Progenitor cell of endocrine pancreas (in vitro differentiated cells): ENCODE results near the gene PRIM2. TPM values are rescaled to one million over a fixed set of nuclear protein-coding genes. Genes with fewer than 3 reads are reported as not detected.

Source experiments
- DNase-seq: peaks from one replicate; pipeline ENCODE4 v3.0.0; 2021; ENCODE audit warnings: low spot score; ENCODE audit not compliant: unreplicated experiment
- H3K27ac Mint-ChIP-seq: 2 replicates; pipeline ENCODE4 v1.8.0; 2021; ENCODE audit warnings: mild to moderate bottlenecking, moderate library complexity, mixed read lengths
- H3K27me3 Mint-ChIP-seq: 2 replicates; pipeline ENCODE4 v1.8.0; 2021; ENCODE audit warnings: mixed read lengths
- H3K36me3 Mint-ChIP-seq: 2 replicates; pipeline ENCODE4 v1.8.0; 2022; ENCODE audit warnings: mixed read lengths; ENCODE audit not compliant: insufficient read depth
- H3K4me1 Mint-ChIP-seq: 2 replicates; pipeline ENCODE4 v1.8.0; 2021; ENCODE audit warnings: low read depth, mixed read lengths
- H3K4me3 Mint-ChIP-seq: 2 replicates; pipeline ENCODE4 v1.8.0; 2021; ENCODE audit warnings: low read depth, mild to moderate bottlenecking, moderate library complexity, mixed read lengths
- H3K9me3 Mint-ChIP-seq: 2 replicates; pipeline ENCODE4 v1.8.0; 2021; ENCODE audit warnings: low read depth, mixed read lengths
- total RNA-seq: library from RNA; stranded (reverse); gene quantifications from 2 replicates; pipeline ENCODE4 v1.2.1, GENCODE V29; 2021
- TF ChIP-seq, protein P1 (sequence below): fragments of 200-600 bp; sonication (generic); IDR thresholded peaks from one replicate; pipeline ENCODE4 v1.5.0; 2021; ENCODE audit warnings: antibody characterized with exemption, mild to moderate bottlenecking; ENCODE audit not compliant: unreplicated experiment

Gene PRIM2
- total RNA-seq, 1 donor from 2014 or later = 26.2 TPM

DNA sequence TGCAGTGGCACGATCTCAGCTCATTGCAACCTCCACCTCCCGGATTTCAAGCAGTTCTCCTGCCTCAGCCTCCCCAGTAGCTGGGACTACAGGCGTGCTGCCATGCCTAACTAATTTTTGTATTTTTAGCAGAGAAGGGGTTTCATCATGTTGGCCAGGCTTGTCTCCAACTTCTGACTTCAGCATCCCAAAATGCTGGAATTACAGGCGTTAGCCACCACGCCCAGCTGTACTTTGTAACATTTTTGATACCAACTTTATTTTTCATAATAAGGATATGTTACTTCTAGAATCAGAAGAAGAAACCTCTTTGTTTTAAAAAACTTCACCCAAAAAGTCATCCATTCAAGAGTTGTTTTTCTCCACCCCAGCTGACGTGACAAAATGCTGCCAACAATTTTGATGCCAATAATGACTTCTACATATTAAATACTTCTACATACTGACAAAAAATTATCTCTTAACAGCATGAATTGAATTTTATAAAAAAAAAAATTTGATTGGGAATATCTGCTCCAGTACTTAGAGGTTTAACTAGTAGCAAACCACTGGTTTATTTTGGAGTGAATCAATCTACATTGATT is 22.5 kb upstream of the PRIM2 start:
- H3K9me3 Mint-ChIP-seq = peaks cover 13% of the 10 kb centered on the region
- TF ChIP-seq, protein P1, sequence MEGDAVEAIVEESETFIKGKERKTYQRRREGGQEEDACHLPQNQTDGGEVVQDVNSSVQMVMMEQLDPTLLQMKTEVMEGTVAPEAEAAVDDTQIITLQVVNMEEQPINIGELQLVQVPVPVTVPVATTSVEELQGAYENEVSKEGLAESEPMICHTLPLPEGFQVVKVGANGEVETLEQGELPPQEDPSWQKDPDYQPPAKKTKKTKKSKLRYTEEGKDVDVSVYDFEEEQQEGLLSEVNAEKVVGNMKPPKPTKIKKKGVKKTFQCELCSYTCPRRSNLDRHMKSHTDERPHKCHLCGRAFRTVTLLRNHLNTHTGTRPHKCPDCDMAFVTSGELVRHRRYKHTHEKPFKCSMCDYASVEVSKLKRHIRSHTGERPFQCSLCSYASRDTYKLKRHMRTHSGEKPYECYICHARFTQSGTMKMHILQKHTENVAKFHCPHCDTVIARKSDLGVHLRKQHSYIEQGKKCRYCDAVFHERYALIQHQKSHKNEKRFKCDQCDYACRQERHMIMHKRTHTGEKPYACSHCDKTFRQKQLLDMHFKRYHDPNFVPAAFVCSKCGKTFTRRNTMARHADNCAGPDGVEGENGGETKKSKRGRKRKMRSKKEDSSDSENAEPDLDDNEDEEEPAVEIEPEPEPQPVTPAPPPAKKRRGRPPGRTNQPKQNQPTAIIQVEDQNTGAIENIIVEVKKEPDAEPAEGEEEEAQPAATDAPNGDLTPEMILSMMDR = no peak
- no peaks in the 10 kb centered on the region for H3K27me3 Mint-ChIP-seq
- H3K36me3 Mint-ChIP-seq = no peaks in the 10 kb centered on the region
- no peaks in the 10 kb centered on the region for H3K4me1 Mint-ChIP-seq
- no peak overlapping the region for H3K27ac Mint-ChIP-seq
- no peak for DNase-seq
- no peak overlapping the region for H3K4me3 Mint-ChIP-seq

DNA sequence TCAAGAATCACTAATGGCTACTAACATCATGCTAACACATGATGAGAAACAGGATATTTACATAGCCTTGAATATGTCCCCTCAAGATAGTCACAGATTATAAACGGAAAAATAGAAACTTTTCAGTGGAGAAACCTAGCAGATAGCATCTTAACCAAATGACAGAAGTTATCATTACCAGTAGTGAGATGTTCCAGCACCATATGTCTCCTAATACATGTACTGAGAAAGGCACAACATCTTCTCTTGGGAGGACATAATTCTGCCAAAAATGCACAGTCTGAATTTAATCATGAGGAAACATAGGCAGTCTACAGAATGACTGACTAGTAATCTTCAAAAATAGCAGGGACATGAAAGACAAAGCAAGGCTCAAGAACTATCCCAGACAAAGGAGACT is 19.9 kb upstream of the PRIM2 start:
- TF ChIP-seq, protein P1 = no peak
- H3K4me1 Mint-ChIP-seq = no peaks in the 10 kb centered on the region
- no peak for DNase-seq
- H3K36me3 Mint-ChIP-seq = no peaks in the 10 kb centered on the region
- H3K4me3 Mint-ChIP-seq = no peak overlapping the region
- peaks cover 3% of the 10 kb centered on the region for H3K9me3 Mint-ChIP-seq
- H3K27ac Mint-ChIP-seq = no peak overlapping the region
- H3K27me3 Mint-ChIP-seq = no peaks in the 10 kb centered on the region

DNA sequence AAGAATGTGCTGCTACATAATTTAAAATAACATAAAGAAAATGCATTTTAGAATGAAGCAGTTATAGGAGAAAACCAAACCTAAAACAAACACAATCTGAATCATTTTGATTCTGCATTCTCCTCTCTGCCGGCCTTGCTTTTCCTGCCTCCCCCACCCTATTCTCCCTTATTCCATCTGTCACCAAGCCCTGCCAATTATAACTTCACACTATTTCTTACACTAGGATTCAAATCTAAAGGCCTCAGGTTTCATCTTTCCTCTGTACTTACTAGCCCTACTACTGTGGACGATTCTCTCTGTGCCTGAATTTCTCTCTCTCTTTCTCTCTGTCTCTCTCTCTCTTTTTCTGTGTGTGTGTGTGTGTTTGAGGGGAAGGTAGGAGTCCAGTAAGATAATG is 18.7 kb upstream of the PRIM2 start:
- no peak overlapping the region for H3K4me3 Mint-ChIP-seq
- H3K27ac Mint-ChIP-seq = no peak overlapping the region
- TF ChIP-seq, protein P1 = no peak
- H3K36me3 Mint-ChIP-seq = no peaks in the 10 kb centered on the region
- H3K27me3 Mint-ChIP-seq = no peaks in the 10 kb centered on the region
- no peak for DNase-seq
- H3K9me3 Mint-ChIP-seq = no peaks in the 10 kb centered on the region
- H3K4me1 Mint-ChIP-seq = no peaks in the 10 kb centered on the region

DNA sequence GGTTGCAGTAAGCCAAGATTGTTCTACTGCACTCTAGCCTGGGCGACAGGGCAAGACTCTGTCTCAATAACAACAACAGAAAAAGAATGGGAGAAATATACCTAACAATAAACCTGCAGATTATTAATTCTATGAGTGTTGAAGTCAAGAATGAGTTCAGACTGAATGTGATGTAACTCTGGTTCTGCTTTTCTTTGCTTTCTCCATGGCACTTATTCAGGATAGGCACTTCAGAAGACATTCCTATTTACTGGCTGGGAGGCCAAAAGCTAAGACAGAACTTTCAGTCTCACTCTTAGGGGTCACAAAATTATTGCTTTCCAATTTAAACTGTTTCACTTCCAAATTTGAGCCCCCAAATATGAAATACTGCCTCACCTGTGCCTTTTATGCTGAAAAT is 15.7 kb upstream of the PRIM2 start:
- H3K36me3 Mint-ChIP-seq = no peaks in the 10 kb centered on the region
- TF ChIP-seq, protein P1 = no peak
- H3K4me1 Mint-ChIP-seq = no peaks in the 10 kb centered on the region
- no peaks in the 10 kb centered on the region for H3K27me3 Mint-ChIP-seq
- H3K27ac Mint-ChIP-seq = no peak overlapping the region
- no peak overlapping the region for H3K4me3 Mint-ChIP-seq
- H3K9me3 Mint-ChIP-seq = no peaks in the 10 kb centered on the region
- DNase-seq = no peak

DNA sequence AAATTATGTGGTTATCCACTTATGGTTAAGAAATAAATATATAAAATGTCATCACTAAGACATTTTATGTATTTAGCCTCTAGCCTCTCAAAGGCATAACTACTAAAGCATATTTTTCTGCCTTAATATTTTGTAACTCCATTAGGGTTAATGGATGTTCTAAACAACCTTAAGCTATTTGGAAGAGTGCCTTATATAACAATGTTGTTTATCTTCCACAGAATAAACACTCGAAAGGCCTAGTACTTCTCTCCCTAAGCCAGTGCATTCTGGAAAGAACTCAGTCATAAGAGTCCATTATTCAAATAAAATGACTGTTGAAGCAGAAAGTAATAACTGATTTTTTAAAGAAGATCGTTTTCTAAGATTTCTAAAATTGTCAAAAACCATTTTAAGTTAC is 15.0 kb upstream of the PRIM2 start:
- H3K4me1 Mint-ChIP-seq = peaks cover under 1% of the 10 kb centered on the region
- DNase-seq = no peak
- no peaks in the 10 kb centered on the region for H3K9me3 Mint-ChIP-seq
- no peak overlapping the region for H3K27ac Mint-ChIP-seq
- H3K27me3 Mint-ChIP-seq = no peaks in the 10 kb centered on the region
- H3K36me3 Mint-ChIP-seq = no peaks in the 10 kb centered on the region
- no peak overlapping the region for H3K4me3 Mint-ChIP-seq
- TF ChIP-seq, protein P1 = no peak
